Subcutaneous abdominal adipose tissue (tissue), 5 donors: ENCODE measurements around the gene CCDC141.

Source experiments
- H3K27ac ChIP-seq: one replicate; pipeline ENCODE4 v1.7.0; 2013; ENCODE audit warnings: low read depth, mild to moderate bottlenecking, inconsistent platforms, low read length, moderate library complexity
- H3K27me3 ChIP-seq, 5 donors: one replicate each; pipeline ENCODE4 v1.7.0; 2013; ENCODE audit warnings: low read length in 5 of 5, inconsistent platforms in 1 of 5; ENCODE audit not compliant: control insufficient read depth in 5 of 5, insufficient read depth in 4 of 5
- H3K36me3 ChIP-seq, 5 donors: one replicate each; pipeline ENCODE4 v1.7.0; 2013; ENCODE audit warnings: low read length in 5 of 5; ENCODE audit not compliant: control insufficient read depth in 5 of 5, insufficient read depth in 5 of 5
- H3K4me1 ChIP-seq, 5 donors: one replicate each; pipeline ENCODE4 v1.7.0; 2013; ENCODE audit warnings: low read length in 5 of 5, mild to moderate bottlenecking in 3 of 5, moderate library complexity in 1 of 5; ENCODE audit not compliant: control insufficient read depth in 5 of 5, insufficient read depth in 5 of 5
- H3K4me3 ChIP-seq, 5 donors: one replicate each; pipeline ENCODE4 v1.7.0; 2013; ENCODE audit warnings: low read length in 5 of 5, low read depth in 1 of 5
- H3K9ac ChIP-seq, 5 donors: one replicate each; pipeline ENCODE4 v1.7.0; 2013; ENCODE audit warnings: low read length in 5 of 5, mild to moderate bottlenecking in 4 of 5, moderate library complexity in 3 of 5
- H3K9me3 ChIP-seq, 5 donors: one replicate each; pipeline ENCODE4 v1.7.0; 2013; ENCODE audit warnings: low read length in 5 of 5; ENCODE audit not compliant: control insufficient read depth in 5 of 5
- donor health status: healthy.
- donor health status: healthy.
- donor health status: healthy.
- donor health status: healthy.
- donor health status: healthy.

The CCDC141 gene

GRCh38 chr2:178807227-178808008 is 242.5 kb downstream of the CCDC141 start, which contains the start of gene TTN:
Gene TTN (minus strand): TSS chr2:178807423. CDS start chr2:178804642, 2,781 bp downstream.
- no peaks in the 10 kb centered on the region for H3K9me3 ChIP-seq
- no peaks in the 10 kb centered on the region for H3K36me3 ChIP-seq
- H3K4me3 ChIP-seq, result no peak within 1 kb of the TSS
- H3K27ac ChIP-seq, result no peak within 1 kb of the TSS
- H3K4me1 ChIP-seq, result no peaks in the 10 kb centered on the region
- H3K27me3 ChIP-seq, result no peaks in the 10 kb centered on the region
- no peak within 1 kb of the TSS for H3K9ac ChIP-seq

- no peak overlapping the region for H3K9ac ChIP-seq
These were observed 243.4 kb downstream of the CCDC141 start for GRCh38 chr2:178806543-178806942.

GRCh38 chr2:178805457-178805856 is 244.5 kb downstream of the CCDC141 start:
- Histone ChIP-seq H3K9me3 (no peaks in the 10 kb centered on the region), H3K4me3 (no peak overlapping the region), H3K36me3 (peaks cover 0 to 2% (median 0%) of the 10 kb centered on the region in 5 donors), H3K9ac (no peak overlapping the region), H3K27ac (no peak overlapping the region), H3K4me1 (no peaks in the 10 kb centered on the region), H3K27me3 (no peaks in the 10 kb centered on the region)

More at GRCh38 chr2:178806543-178806942, 243.4 kb downstream of the CCDC141 start:
- Histone ChIP-seq H3K4me1 (no peaks in the 10 kb centered on the region), H3K27me3 (no peaks in the 10 kb centered on the region), H3K27ac (no peak overlapping the region), H3K36me3 (no peaks in the 10 kb centered on the region), H3K4me3 (no peak overlapping the region), H3K9me3 (no peaks in the 10 kb centered on the region)

GRCh38 chr2:178804791-178805190 is 245.1 kb downstream of the CCDC141 start:
- Histone ChIP-seq H3K36me3 (peaks cover 0 to 5% (median 2%) of the 10 kb centered on the region in 5 donors), H3K4me1 (no peaks in the 10 kb centered on the region), H3K9me3 (no peaks in the 10 kb centered on the region), H3K9ac (no peak overlapping the region), H3K4me3 (no peak overlapping the region), H3K27ac (no peak overlapping the region), H3K27me3 (no peaks in the 10 kb centered on the region)

DNA sequence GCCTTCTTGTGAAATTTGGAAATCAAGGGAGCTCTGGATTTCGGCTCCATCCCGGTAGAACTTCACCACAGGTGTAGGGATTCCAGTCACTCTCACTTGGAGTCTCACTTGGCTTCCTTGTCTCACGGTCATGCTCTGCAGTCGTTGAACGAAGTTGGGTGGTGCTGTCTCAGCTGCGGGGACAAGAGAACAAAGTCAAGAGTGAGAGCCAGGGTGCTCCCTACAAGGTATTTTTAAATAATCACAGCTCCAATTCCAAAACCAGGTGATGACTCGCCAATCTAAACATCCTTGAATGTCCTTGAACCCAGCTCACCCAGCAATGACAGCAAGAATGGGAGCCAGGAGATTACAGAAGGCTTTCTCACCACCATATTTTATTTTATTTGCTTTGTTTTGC is 249.4 kb downstream of the CCDC141 start:
- H3K27me3 ChIP-seq, result no peaks in the 10 kb centered on the region
- no peaks in the 10 kb centered on the region for H3K9me3 ChIP-seq
- peaks cover 0 to 12% (median 2%) of the 10 kb centered on the region in 5 donors for H3K36me3 ChIP-seq
- H3K4me3 ChIP-seq, result no peak overlapping the region
- no peak overlapping the region for H3K27ac ChIP-seq
- H3K9ac ChIP-seq, result no peak overlapping the region
- H3K4me1 ChIP-seq, result no peaks in the 10 kb centered on the region

- Histone ChIP-seq H3K9me3 (no peaks in the 10 kb centered on the region), H3K9ac (no peak overlapping the region), H3K27me3 (no peaks in the 10 kb centered on the region), H3K4me1 (no peaks in the 10 kb centered on the region), H3K36me3 (peaks cover 0 to 18% (median 2%) of the 10 kb centered on the region in 5 donors), H3K27ac (no peak overlapping the region), H3K4me3 (no peak overlapping the region)
These were observed 250.6 kb downstream of the CCDC141 start for GRCh38 chr2:178799305-178799704.

GRCh38 chr2:178796079-178796677 is 253.8 kb downstream of the CCDC141 start:
- no peak overlapping the region for H3K4me3 ChIP-seq
- no peaks in the 10 kb centered on the region for H3K9me3 ChIP-seq
- H3K27me3 ChIP-seq, result no peaks in the 10 kb centered on the region
- H3K9ac ChIP-seq, result no peak overlapping the region
- H3K4me1 ChIP-seq, result no peaks in the 10 kb centered on the region
- peaks cover 0 to 28% (median 5%) of the 10 kb centered on the region in 5 donors for H3K36me3 ChIP-seq
- H3K27ac ChIP-seq, result no peak overlapping the region

- no peak overlapping the region for H3K4me3 ChIP-seq
- H3K4me1 ChIP-seq, result no peaks in the 10 kb centered on the region
- peaks cover 0 to 8% (median 2%) of the 10 kb centered on the region in 5 donors for H3K36me3 ChIP-seq
- H3K9ac ChIP-seq, result no peak overlapping the region
- H3K9me3 ChIP-seq, result no peaks in the 10 kb centered on the region
- H3K27me3 ChIP-seq, result no peaks in the 10 kb centered on the region
- no peak overlapping the region for H3K27ac ChIP-seq
These were observed 262.0 kb downstream of the CCDC141 start for GRCh38 chr2:178787934-178788333.

DNA sequence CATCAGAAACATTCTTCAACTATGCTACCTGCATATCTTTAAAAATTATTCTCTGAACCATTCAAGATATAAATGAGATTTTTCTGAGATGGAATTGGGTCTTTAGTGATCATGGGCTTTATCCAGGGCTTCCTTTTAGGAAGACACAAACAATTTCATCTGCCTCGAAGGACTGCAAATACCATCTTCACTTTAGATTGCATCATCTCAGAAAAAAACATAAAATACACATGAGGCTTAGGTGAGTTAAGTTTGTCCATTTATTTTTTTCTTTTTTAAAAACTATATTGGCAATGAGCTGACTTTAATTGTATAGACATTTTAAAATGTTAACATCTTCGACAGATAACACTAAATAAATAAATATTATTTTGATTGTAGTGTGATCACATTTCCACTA is 262.8 kb downstream of the CCDC141 start:
- H3K9me3 ChIP-seq, result no peaks in the 10 kb centered on the region
- no peaks in the 10 kb centered on the region for H3K4me1 ChIP-seq
- no peaks in the 10 kb centered on the region for H3K27me3 ChIP-seq
- no peak overlapping the region for H3K4me3 ChIP-seq
- peaks cover 0 to 8% (median 2%) of the 10 kb centered on the region in 5 donors for H3K36me3 ChIP-seq
- no peak overlapping the region for H3K27ac ChIP-seq
- no peak overlapping the region for H3K9ac ChIP-seq

DNA sequence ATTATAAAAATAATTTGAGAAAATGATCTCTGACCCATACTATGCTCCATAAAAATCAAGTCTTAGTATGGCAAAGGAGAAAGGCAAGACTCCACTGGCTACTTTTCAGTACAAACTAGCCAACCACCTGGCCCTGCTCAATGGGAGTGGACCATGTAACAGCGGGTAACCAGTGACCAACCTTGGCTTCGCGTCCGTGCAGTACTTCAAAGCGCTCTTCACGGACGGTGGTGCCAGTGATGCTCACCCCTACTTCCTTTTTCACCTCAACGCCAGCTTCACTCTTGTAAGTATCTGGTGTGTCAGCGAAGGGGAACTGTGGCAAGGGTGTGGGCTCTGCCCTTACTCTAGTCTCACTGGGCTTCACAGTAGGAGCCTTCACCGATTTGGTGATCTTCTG is 266.0 kb downstream of the CCDC141 start:
- H3K4me1 ChIP-seq, result no peaks in the 10 kb centered on the region

More for the DNA sequence above, 266.0 kb downstream of the CCDC141 start:
- Histone ChIP-seq H3K27ac (no peak overlapping the region), H3K27me3 (no peaks in the 10 kb centered on the region), H3K9me3 (no peaks in the 10 kb centered on the region), H3K4me3 (no peak overlapping the region), H3K9ac (no peak overlapping the region), H3K36me3 (peaks cover 0 to 9% (median 0%) of the 10 kb centered on the region in 5 donors)
